GM23248 (cell line): ENCODE data around the gene HDHD3. TPM values are rescaled to one million over a fixed set of nuclear protein-coding genes. Genes with fewer than 3 reads are reported as not detected.
"Not testable (repeated sequence)": the region's sequence is repeated elsewhere in the genome, so short reads cannot be mapped to it uniquely, and the experiment has no call there.

Experiments
- DNase-seq: peaks from one replicate; pipeline ENCODE4 v3.0.0-alpha.2; 2015
- H2AFZ ChIP-seq: fragments of 200-600 bp; sonication (generic); 2 replicates; pipeline ENCODE4 v1.6.1; 2016; ENCODE audit warnings: antibody characterized with exemption
- H3F3A ChIP-seq: fragments of 200-600 bp; sonication (generic); 2 replicates; pipeline ENCODE4 v1.6.1; 2016; ENCODE audit warnings: mild to moderate bottlenecking, antibody characterized with exemption, mixed run types; ENCODE audit not compliant: insufficient read depth
- H3K27ac ChIP-seq: fragments of 200-600 bp; sonication (generic); 2 replicates; pipeline ENCODE4 v1.5.1; 2016; ENCODE audit warnings: mild to moderate bottlenecking
- H3K27me3 ChIP-seq: fragments of 200-600 bp; sonication (generic); replicated peaks from 2 replicates; pipeline ENCODE4 v1.6.1; 2016; ENCODE audit warnings: mild to moderate bottlenecking; ENCODE audit not compliant: insufficient read depth
- H3K36me3 ChIP-seq: fragments of 200-600 bp; sonication (generic); 2 replicates; pipeline ENCODE4 v1.6.1; 2016; ENCODE audit warnings: low read depth, mild to moderate bottlenecking
- H3K4me1 ChIP-seq: fragments of 200-600 bp; sonication (generic); 2 replicates; pipeline ENCODE4 v1.6.1; 2016; ENCODE audit warnings: mild to moderate bottlenecking; ENCODE audit not compliant: insufficient read depth
- H3K4me2 ChIP-seq: fragments of 200-600 bp; sonication (generic); one replicate; pipeline ENCODE4 v1.6.1; 2016; ENCODE audit warnings: mild to moderate bottlenecking; ENCODE audit not compliant: unreplicated experiment
- H3K4me3 ChIP-seq: fragments of 200-600 bp; sonication (generic); 2 replicates; pipeline ENCODE4 v1.5.1; 2016; ENCODE audit warnings: mild to moderate bottlenecking
- H3K79me2 ChIP-seq: fragments of 200-600 bp; sonication (generic); 2 replicates; pipeline ENCODE4 v1.6.1; 2016; ENCODE audit warnings: mild to moderate bottlenecking; ENCODE audit not compliant: insufficient read depth
- H3K9ac ChIP-seq: fragments of 200-600 bp; sonication (generic); 2 replicates; pipeline ENCODE4 v1.6.1; 2016; ENCODE audit warnings: mild to moderate bottlenecking
- H3K9me2 ChIP-seq: fragments of 200-600 bp; sonication (generic); 2 replicates; pipeline ENCODE4 v1.6.1; 2016; ENCODE audit warnings: mixed run types, mild to moderate bottlenecking, moderate library complexity; ENCODE audit not compliant: insufficient read depth
- H3K9me3 ChIP-seq: fragments of 200-600 bp; sonication (generic); one replicate; pipeline ENCODE4 v1.6.1; 2017; ENCODE audit warnings: low read depth
- H4K20me1 ChIP-seq: fragments of 200-600 bp; sonication (generic); 2 replicates; pipeline ENCODE4 v1.6.0; 2016; ENCODE audit not compliant: insufficient read depth
- EZH2 ChIP-seq: fragments of 200-600 bp; sonication (generic); IDR thresholded peaks from 2 replicates; pipeline ENCODE4 v1.6.1; 2018; ENCODE audit warnings: antibody characterized with exemption, mild to moderate bottlenecking; ENCODE audit not compliant: insufficient read depth, poor library complexity, severe bottlenecking
- EZH2phosphoT487 ChIP-seq: fragments of 200-600 bp; sonication (generic); IDR thresholded peaks from 2 replicates; pipeline ENCODE4 v1.6.1; 2018; ENCODE audit warnings: antibody characterized with exemption, moderate library complexity, mild to moderate bottlenecking, low read depth; ENCODE audit not compliant: insufficient read depth
- WGBS, 2 experiments: methylation state at CpG; one replicate each; pipeline ENCODE4 v1.1.6; 2015 to 2017; ENCODE audit warnings: low lambda C conversion rate in 2 of 2, low coverage in 1 of 2; ENCODE audit errors: missing lambda C conversion rate in 2 of 2; 5-methylcytosine and 5-hydroxymethylcytosine counted together
- in situ Hi-C: fragments of 300-500 bp; cut with MboI; formaldehyde crosslinking; loops from 2 replicates; pipeline ENCODE4 v1.15.0; 2020
- polyA plus RNA-seq: library from polyadenylated mRNA; unstranded; fragments of >200 nt; fragmentation: Nextera tagmentation; extraction: Ambion mirVana; gene quantifications from 2 replicates; pipeline ENCODE4 v1.2.1, GENCODE V29; 2016
- total RNA-seq: library from RNA; depleted of rRNA; stranded (reverse); fragments of >200 nt; shearing (Covaris generic); gene quantifications from 2 replicates; pipeline ENCODE4 v1.2.3, GENCODE V29; 2014

HDHD3 gene
- total and polyA plus RNA-seq, 2 experiments from 2014 or later = 8.3 to 13.2 TPM

- Histone ChIP-seq H3K9ac (no peak overlapping the region), H3K9me3 (no peaks in the 10 kb centered on the region), H4K20me1 (no peaks in the 10 kb centered on the region), H3K9me2 (no peaks in the 10 kb centered on the region), H3K27ac (no peak overlapping the region), H3K4me3 (no peak overlapping the region), H3K36me3 (peaks cover 3% of the 10 kb centered on the region; the same call in 1 of the 2 replicates), H3K27me3 (no peaks in the 10 kb centered on the region), H3K4me2 (no peak overlapping the region), H2AFZ (no peak overlapping the region), H3F3A (no peaks in the 10 kb centered on the region), H3K79me2 (no peaks in the 10 kb centered on the region), H3K4me1 (no peaks in the 10 kb centered on the region)
- in situ Hi-C loops = no loop called here
- no peak for DNase-seq
- TF ChIP-seq EZH2phosphoT487 (no peak), EZH2 (no peak)
- WGBS, 2 experiments = 97 to 98% methylated on average over 4 of the region's 4 CpGs
These were observed 10.0 kb upstream of the HDHD3 start for GRCh38 chr9:113386571-113387393.

- Histone ChIP-seq H3K27me3 (no peaks in the 10 kb centered on the region), H3K4me2 (no peak overlapping the region), H3K27ac (no peak overlapping the region), H3K4me1 (no peaks in the 10 kb centered on the region), H3F3A (no peaks in the 10 kb centered on the region), H3K9me2 (no peaks in the 10 kb centered on the region), H3K9ac (no peak overlapping the region), H3K9me3 (no peaks in the 10 kb centered on the region), H4K20me1 (no peaks in the 10 kb centered on the region), H3K4me3 (no peak overlapping the region), H2AFZ (no peak overlapping the region), H3K36me3 (no peaks in the 10 kb centered on the region), H3K79me2 (no peaks in the 10 kb centered on the region)
- no peak for DNase-seq
- 86 to 87% methylated on average over 8 of the region's 8 CpGs for WGBS, 2 experiments
- TF ChIP-seq EZH2 (no peak), EZH2phosphoT487 (no peak)
- in situ Hi-C loops = no loop called here
These were observed 5.2 kb upstream of the HDHD3 start for GRCh38 chr9:113381909-113382411.

- H3K36me3 ChIP-seq, H4K20me1 ChIP-seq, in situ Hi-C loops, H3K4me2 ChIP-seq, H3K4me3 ChIP-seq, H3K9me3 ChIP-seq, DNase-seq, H3F3A ChIP-seq, H3K9me2 ChIP-seq, H3K4me1 ChIP-seq, H3K79me2 ChIP-seq, H2AFZ ChIP-seq, H3K27ac ChIP-seq, H3K9ac ChIP-seq, H3K27me3 ChIP-seq: not testable (repeated sequence)
- WGBS, 2 experiments = 61 to 62% methylated on average over 7 of the region's 7 CpGs
These were observed 4.7 kb upstream of the HDHD3 start for GRCh38 chr9:113381441-113381840.

- H3K27ac ChIP-seq = no peak overlapping the region
- no peak overlapping the region for H3K4me3 ChIP-seq
- H3K36me3 ChIP-seq = no peaks in the 10 kb centered on the region
- H3K9me3 ChIP-seq = no peaks in the 10 kb centered on the region
- H3K4me1 ChIP-seq = no peaks in the 10 kb centered on the region
- no peak overlapping the region for H2AFZ ChIP-seq
- H3K9ac ChIP-seq = no peak overlapping the region
- H4K20me1 ChIP-seq = no peaks in the 10 kb centered on the region
- no peaks in the 10 kb centered on the region for H3K27me3 ChIP-seq
- in situ Hi-C loops = no loop called here
- WGBS, 2 experiments = 35 to 43% methylated on average over 1 of the region's 1 CpG
- no peak overlapping the region for H3K4me2 ChIP-seq
- H3K9me2 ChIP-seq = no peaks in the 10 kb centered on the region
- H3F3A ChIP-seq = no peaks in the 10 kb centered on the region
- no peak for DNase-seq
- no peaks in the 10 kb centered on the region for H3K79me2 ChIP-seq
- no peak for TF ChIP-seq EZH2phosphoT487
- no peak for TF ChIP-seq EZH2
These were observed 4.1 kb upstream of the HDHD3 start for GRCh38 chr9:113380869-113381378.

- H3K9ac ChIP-seq, in situ Hi-C loops, H3K27me3 ChIP-seq, H3K4me3 ChIP-seq, H2AFZ ChIP-seq, H3K9me2 ChIP-seq, H4K20me1 ChIP-seq, H3F3A ChIP-seq, H3K9me3 ChIP-seq, H3K36me3 ChIP-seq, H3K4me1 ChIP-seq, DNase-seq, H3K4me2 ChIP-seq, H3K79me2 ChIP-seq, H3K27ac ChIP-seq: not testable (repeated sequence)
- 76 to 91% methylated on average over 2 of the region's 2 CpGs for WGBS, 2 experiments
These were observed 3.0 kb upstream of the HDHD3 start for GRCh38 chr9:113379829-113380210.

GRCh38 chr9:113379094-113379828 lies 2.5 kb upstream of the HDHD3 start:
- H3K9me3 ChIP-seq, H3K27ac ChIP-seq, H3K4me1 ChIP-seq, H3F3A ChIP-seq, H3K4me2 ChIP-seq, in situ Hi-C loops, H4K20me1 ChIP-seq, H3K9ac ChIP-seq, DNase-seq, H2AFZ ChIP-seq, H3K27me3 ChIP-seq, H3K9me2 ChIP-seq, H3K79me2 ChIP-seq, H3K4me3 ChIP-seq, H3K36me3 ChIP-seq: not testable (repeated sequence)
- WGBS, 2 experiments = 74 to 75% methylated on average over 23 of the region's 24 CpGs
